Kidney tubule cell (primary cell): Measurements from ENCODE around the gene PPP1R9A.

Experiments
- DNase-seq: peaks from one replicate; pipeline ENCODE4 v3.0.0-alpha.2; 2018; ENCODE audit warnings: low spot score

PPP1R9A gene

GRCh38 chr7:95097851-95098250 is 190.5 kb downstream of the PPP1R9A start:
- DNase-seq = no peak

- no peak for DNase-seq
Measured at GRCh38 chr7:95099106-95099505, 191.7 kb downstream of the PPP1R9A start.

- no peak for DNase-seq
Measured at GRCh38 chr7:95101422-95101821, 194.0 kb downstream of the PPP1R9A start.

- peak; percentile 75 for DNase-seq
Measured at GRCh38 chr7:95102662-95103061, 195.3 kb downstream of the PPP1R9A start.

GRCh38 chr7:95104739-95105138 is 197.3 kb downstream of the PPP1R9A start:
- peak; percentile 96 for DNase-seq

GRCh38 chr7:95105627-95106026 is 198.2 kb downstream of the PPP1R9A start:
- DNase-seq = no peak

- DNase-seq = no peak
Measured at GRCh38 chr7:95106401-95106800, 199.0 kb downstream of the PPP1R9A start.

GRCh38 chr7:95110707-95111106 is 203.3 kb downstream of the PPP1R9A start:
- DNase-seq = no peak

GRCh38 chr7:95113590-95113989 is 206.2 kb downstream of the PPP1R9A start:
- DNase-seq = no peak

GRCh38 chr7:95126053-95126709 is 218.8 kb downstream of the PPP1R9A start:
- no peak for DNase-seq

- no peak for DNase-seq
Measured at GRCh38 chr7:95132500-95132899, 225.1 kb downstream of the PPP1R9A start.

- DNase-seq = no peak
Measured at GRCh38 chr7:95139922-95140321, 232.5 kb downstream of the PPP1R9A start.

- no peak for DNase-seq
Measured at GRCh38 chr7:95141755-95142154, 234.4 kb downstream of the PPP1R9A start.

GRCh38 chr7:95144256-95144655 is 236.9 kb downstream of the PPP1R9A start:
- no peak for DNase-seq

GRCh38 chr7:95155965-95156364 is 248.6 kb downstream of the PPP1R9A start:
- no peak for DNase-seq

GRCh38 chr7:95157381-95157780 is 250.0 kb downstream of the PPP1R9A start:
- no peak for DNase-seq

- no peak for DNase-seq
Measured at GRCh38 chr7:95169678-95170077, 262.3 kb downstream of the PPP1R9A start.

GRCh38 chr7:95172420-95172819 is 265.0 kb downstream of the PPP1R9A start:
- no peak for DNase-seq

GRCh38 chr7:95190515-95190914 is 283.1 kb downstream of the PPP1R9A start:
- DNase-seq = no peak

GRCh38 chr7:95191795-95192194 is 284.4 kb downstream of the PPP1R9A start:
- DNase-seq = no peak

- DNase-seq = no peak
Measured at GRCh38 chr7:95198863-95199262, 291.5 kb downstream of the PPP1R9A start.

GRCh38 chr7:95199779-95200558 is 292.6 kb downstream of the PPP1R9A start:
- peak; percentile 64 for DNase-seq

- DNase-seq = no peak
Measured at GRCh38 chr7:95200741-95201140, 293.3 kb downstream of the PPP1R9A start.

- DNase-seq = no peak
Measured at GRCh38 chr7:95201727-95202126, 294.3 kb downstream of the PPP1R9A start.
